NCI-H510A treated with DMSO at 0.1 percent for 48 hours (cell line): ENCODE results near the gene B3GLCT.
"Not testable (repeated sequence)": the region's sequence is repeated elsewhere in the genome, so short reads cannot be mapped to it uniquely, and the experiment has no call there.

Experiments used
- DNase-seq: peaks from one replicate; lab custom pipeline; 2025; lab: John Stamatoyannopoulos, UW

Gene B3GLCT

GRCh38 chr13:31278869-31279268 lies 79.1 kb downstream of the B3GLCT start:
- no peak for DNase-seq

GRCh38 chr13:31282741-31283455 lies 83.1 kb downstream of the B3GLCT start:
- DNase-seq: no peak

DNA sequence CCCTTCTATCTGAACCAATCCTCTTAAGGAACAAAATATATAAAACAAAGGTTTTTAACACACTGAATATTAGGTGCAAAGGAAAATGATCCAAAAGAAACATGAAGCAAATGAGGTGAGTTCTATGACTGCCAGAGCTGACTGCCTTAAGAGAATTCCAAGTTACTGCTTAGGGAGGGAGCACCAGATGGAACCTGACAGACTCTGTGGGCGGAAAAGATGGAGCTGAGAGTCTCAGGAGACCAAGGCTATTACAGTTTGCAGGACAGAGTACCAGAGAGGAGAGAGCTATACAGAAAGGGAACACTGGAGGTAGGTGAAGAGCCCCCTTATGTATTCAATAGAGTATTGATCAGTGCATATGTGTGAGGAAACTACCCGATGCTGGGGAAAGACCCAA lies 87.2 kb downstream of the B3GLCT start:
- no peak for DNase-seq

DNA sequence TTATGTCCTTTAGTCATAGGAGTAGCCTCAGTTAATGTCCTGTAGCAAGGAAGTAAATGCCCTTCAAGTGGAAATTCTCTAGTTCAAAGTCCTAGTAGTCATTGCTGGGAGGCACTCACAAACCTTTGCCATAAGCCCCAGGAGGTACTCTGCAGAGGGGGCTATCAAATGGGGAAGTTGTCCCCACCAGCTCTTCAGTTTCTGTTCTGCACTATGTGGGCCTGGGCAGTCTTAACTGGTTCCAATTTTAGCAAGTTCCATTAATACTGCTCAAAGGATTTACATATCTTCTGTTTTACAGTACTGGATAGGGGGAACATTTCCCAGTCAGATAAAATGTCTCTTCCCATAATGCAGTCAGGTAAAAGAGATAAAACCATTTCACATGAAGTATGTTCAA lies 101.3 kb downstream of the B3GLCT start:
- no peak for DNase-seq

DNA sequence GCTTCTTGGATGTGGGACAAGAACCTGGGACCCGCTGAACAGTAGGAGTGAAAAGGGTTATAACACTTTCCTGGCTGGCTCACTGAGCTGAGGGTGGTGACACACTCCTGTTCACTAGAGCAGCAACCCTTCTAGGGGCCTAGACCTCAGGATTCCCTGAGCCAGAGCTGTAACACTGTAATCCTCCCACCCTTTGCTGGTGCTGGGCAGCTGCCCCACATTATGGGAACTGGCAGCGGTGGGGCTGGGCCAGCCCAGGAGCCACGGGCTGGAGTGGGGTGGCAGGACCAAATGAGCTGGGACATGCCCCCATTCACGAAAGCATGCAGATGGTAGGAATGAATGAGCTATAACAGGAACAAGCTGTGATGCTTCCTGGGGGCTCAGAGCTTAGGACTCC lies 110.6 kb downstream of the B3GLCT start:
- peak; percentile 1 for DNase-seq

DNA sequence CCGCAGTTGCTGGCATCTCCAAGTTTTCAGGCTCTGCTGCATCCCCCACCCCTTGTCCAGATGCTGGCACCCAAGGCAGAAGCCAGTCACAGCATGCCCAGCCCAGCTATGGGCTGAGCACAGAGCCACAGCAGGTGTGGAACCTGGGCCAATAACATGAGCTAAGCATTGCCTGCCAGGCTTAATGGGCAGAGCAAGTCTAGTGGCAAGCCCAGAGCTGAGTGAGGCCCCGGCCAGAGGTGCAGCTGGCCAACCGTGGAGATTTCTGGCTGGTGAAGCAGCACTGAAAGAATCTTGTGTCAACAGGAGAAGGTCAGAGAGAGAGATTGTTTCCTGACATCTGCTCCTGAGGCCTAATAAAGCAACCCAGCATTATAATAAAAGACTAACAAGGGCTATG lies 111.0 kb downstream of the B3GLCT start:
- peak; percentile 59 for DNase-seq

GRCh38 chr13:31311921-31312320 lies 112.1 kb downstream of the B3GLCT start:
- DNase-seq: no peak

- DNase-seq: no peak
Observed at GRCh38 chr13:31314961-31315360, 115.2 kb downstream of the B3GLCT start.

GRCh38 chr13:31320946-31321345 lies 121.2 kb downstream of the B3GLCT start:
- no peak for DNase-seq

GRCh38 chr13:31321457-31321856 lies 121.7 kb downstream of the B3GLCT start:
- no peak for DNase-seq

GRCh38 chr13:31322026-31322425 lies 122.3 kb downstream of the B3GLCT start:
- DNase-seq: no peak

DNA sequence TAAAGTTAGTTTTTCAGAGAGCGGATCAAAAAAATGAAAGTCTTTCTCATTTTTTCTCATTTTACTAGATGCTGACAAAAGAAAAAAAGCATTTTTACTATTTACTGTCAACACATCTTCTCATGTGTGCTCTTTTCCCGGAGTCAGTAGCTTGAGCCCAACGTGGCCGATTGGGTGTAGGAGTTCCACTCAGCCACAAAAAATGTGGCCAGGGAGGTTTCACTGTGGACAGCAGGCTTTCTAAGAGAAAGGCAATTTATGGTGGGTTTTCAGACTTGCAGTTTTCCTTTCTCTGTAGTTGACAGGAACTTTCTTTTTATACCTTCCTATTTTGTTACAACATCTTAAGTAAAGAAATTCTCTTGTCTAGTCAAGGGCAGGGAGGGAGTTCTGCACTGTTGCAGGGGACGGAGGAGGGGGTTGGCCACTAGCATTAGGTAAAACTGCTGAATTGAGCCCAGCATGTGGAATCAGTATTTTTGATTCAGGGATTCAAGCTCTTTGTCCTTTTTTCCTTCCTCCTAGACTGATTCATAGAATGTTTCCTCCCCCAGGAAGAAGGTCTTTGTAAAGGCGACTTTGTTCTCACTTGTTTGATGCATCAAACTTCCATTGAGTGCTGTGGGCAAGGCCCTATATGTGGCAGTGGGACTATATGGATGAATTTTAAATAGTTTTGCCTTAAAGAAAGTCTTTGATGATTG lies 123.1 kb downstream of the B3GLCT start:
- no peak for DNase-seq

DNA sequence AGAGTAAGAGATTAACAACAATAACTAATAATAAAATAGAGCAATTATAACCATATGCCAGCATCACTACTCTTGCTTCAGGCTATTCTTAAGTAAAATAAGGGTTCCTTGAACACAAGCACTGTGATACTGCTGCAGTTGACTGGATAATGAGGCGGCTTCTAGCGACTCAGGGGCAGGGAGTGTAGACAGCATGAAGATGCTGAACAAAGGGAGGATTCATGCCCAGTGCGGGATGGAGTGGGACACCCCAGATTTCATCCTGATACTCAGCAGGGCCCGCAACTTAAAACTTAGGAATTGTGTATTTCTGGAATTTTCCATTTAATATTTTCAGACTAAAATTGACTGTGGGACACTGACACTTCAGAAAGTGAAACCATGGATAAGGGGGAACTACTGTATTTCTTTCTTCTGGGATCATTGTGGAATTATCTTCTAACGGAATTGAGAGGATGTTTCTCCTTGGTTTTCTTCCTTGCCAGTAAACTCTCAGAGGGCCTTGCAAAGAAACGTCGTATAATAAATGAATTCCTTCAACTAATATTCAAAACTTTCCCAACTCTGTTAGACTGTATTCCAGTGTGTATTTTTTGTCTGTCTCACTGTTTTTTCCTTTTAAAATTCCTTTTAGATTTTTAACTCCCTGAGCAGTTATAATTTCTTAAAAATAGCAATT lies 127.5 kb downstream of the B3GLCT start:
- no peak for DNase-seq

GRCh38 chr13:31328549-31329235 lies 128.9 kb downstream of the B3GLCT start:
- DNase-seq: no peak

GRCh38 chr13:31330236-31330635 lies 130.5 kb downstream of the B3GLCT start:
- DNase-seq: no peak

- no peak for DNase-seq
Observed at GRCh38 chr13:31331068-31331467, 131.3 kb downstream of the B3GLCT start.

- DNase-seq: no peak
Observed at GRCh38 chr13:31334547-31334946, 134.8 kb downstream of the B3GLCT start.

DNA sequence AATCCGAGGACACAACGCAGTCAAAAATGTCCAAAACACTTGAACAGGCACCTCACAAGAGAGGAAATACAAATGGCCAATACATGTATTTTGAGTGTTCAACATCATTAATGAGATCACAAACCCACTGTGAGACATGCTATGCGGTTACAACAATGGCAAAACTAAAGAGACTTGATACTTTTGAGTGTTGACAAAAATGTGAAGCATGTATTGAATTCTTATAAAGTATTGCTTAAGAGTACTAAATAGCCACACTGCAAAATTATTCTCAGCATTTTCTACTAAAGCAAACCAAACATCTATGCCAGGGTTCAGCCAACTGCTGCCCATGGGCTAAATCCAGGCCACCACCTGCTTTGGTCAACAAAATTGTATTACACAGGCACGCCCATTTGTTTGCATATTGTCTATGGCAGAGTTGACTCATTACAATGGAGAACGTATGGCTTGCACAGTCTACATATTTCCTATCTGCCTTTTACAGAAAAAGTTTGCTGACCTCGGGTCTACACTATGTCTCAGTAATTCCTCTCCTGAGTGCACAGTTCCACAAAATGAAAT lies 135.3 kb downstream of the B3GLCT start:
- DNase-seq: no peak

DNA sequence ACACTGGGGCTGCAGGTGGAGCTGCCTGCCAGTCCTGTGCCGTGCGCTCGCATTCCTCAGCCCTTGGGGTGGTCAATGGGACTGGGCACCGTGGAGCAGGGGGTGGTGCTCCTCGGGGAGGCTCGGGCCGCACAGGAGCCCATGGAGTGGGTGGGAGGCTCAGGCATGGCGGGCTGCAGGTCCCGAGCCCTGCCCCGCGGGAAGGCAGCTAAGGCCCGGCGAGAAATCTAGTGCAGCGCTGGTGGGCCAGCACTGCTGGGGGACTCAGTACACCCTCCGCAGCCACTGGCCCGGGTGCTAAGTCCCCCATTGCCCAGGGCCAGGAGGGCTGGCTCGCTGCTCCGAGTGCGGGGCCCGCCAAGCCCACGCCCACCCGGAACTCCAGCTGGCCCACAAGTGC lies 139.8 kb downstream of the B3GLCT start:
- not testable (repeated sequence) for DNase-seq

GRCh38 chr13:31340848-31341247 lies 141.1 kb downstream of the B3GLCT start:
- not testable (repeated sequence) for DNase-seq

- no peak for DNase-seq
Observed at GRCh38 chr13:31346891-31347290, 147.1 kb downstream of the B3GLCT start.

DNA sequence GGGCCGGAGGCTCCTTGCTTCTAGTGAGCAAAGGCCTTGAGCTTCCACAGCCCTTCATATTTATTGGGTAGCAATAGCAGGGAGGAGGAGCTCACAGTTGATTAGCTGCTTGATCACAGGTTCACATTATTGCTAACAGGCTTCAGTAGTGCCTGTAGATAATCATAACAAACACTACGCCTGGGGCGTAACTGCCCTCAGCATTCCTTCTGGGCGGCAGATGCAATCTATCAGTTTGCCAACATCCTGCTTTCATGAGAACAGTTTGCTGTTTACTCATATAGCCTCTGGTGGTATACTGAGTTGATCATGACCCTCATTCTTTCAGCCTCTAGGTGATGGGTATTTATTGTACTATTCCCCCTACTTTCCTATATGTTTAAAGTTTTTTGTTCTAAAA lies 149.4 kb downstream of the B3GLCT start:
- DNase-seq: no peak
